ENCODE results near the gene ENDOU. TPM values are rescaled to one million over a fixed set of nuclear protein-coding genes. Genes with fewer than 3 reads are reported as not detected.

The ENDOU gene
- total RNA-seq, 4 donors from 2014 or later = 0.32 TPM; not detected in 3

DNA sequence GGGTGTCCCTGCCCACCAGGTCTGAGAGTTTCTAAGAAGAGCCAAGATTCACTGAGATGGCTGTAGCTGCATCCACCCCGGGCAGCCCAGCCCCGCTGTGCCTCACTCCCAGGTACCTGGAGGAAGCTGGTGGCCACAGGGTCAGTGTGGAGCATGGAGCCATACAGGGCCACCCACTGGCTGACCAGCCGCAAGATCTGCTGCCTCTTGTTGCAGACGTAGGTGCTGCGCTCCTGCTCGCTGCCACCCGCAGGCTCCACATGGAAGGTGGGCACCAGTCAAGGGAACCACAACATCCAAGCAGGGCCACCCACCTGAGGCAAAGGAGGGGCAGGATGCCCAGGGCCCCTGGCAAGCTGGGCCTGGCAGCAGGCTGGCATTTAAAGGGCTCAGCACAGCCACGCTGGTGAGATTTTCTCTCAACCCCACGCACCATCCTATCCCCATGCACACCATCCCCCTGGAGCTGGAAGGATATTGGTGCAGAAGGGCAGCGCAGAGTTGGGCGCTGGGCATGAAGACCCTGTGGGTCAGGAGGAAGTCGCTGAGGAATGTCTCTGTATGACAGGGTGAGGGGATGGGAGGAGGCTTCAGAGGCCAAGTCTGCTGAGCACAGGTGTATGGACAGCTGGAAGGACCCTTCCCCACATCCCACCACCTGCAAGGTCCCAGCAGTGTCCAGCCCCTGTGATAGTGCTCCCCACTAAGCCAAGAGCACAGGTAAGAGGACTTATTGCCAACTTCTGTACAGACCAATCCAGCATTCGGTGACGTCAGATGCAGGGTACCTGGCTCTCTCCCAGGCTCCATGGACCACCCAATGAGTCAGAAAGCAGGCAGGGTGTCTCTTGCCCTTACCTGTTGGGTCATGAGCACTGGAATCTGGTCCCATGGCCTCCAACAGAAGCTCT lies 22.6 kb upstream of the ENDOU start:
- Histone ChIP-seq H3K4me3 (no peak overlapping the region), H3K27me3 (no peaks in the 10 kb centered on the region), H3K27ac (no peak overlapping the region), H3K4me1 (peaks cover 0 to 3% (median 0%) of the 10 kb centered on the region in 4 donors), H3K36me3 (no peaks in the 10 kb centered on the region), H3K9me3 (no peaks in the 10 kb centered on the region)
- whole genome bisulfite sequencing, 2 donors (ENCODE audit: low coverage in 1 of 2) = 91% methylated on average over 13 of the region's 14 CpGs; no CpG with 5 or more reads in 1 of the 2 donors
- in situ Hi-C loops (cut with MboI; ENCODE audit: low pct_ligation_motif_present in 1 of 4, low pct_unique_long_range_greater_than_20kb in 1 of 4, low sequenced_read_pairs in 3 of 4) = loop anchor here in 2 of 4 donors (25.0 kb wide), 2 partner anchors 89 to 214 kb away; partner anchors contain the start of gene TMEM106C (in 1 of the 2)
- TF ChIP-seq POLR2AphosphoS5 (IDR thresholded peaks at IDR 0.05) (no peak), POLR2A (IDR thresholded peaks at IDR 0.05) (no peak), EP300 (IDR thresholded peaks at IDR 0.05; ENCODE audit: low read depth) (no peak)
- TF ChIP-seq, protein P1, sequence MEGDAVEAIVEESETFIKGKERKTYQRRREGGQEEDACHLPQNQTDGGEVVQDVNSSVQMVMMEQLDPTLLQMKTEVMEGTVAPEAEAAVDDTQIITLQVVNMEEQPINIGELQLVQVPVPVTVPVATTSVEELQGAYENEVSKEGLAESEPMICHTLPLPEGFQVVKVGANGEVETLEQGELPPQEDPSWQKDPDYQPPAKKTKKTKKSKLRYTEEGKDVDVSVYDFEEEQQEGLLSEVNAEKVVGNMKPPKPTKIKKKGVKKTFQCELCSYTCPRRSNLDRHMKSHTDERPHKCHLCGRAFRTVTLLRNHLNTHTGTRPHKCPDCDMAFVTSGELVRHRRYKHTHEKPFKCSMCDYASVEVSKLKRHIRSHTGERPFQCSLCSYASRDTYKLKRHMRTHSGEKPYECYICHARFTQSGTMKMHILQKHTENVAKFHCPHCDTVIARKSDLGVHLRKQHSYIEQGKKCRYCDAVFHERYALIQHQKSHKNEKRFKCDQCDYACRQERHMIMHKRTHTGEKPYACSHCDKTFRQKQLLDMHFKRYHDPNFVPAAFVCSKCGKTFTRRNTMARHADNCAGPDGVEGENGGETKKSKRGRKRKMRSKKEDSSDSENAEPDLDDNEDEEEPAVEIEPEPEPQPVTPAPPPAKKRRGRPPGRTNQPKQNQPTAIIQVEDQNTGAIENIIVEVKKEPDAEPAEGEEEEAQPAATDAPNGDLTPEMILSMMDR (IDR thresholded peaks at IDR 0.05) = no peak
- DNase-seq = no peak
- intact Hi-C loops (cut with DNase I; ENCODE audit: low total_unique reads) = no loop called here

DNA sequence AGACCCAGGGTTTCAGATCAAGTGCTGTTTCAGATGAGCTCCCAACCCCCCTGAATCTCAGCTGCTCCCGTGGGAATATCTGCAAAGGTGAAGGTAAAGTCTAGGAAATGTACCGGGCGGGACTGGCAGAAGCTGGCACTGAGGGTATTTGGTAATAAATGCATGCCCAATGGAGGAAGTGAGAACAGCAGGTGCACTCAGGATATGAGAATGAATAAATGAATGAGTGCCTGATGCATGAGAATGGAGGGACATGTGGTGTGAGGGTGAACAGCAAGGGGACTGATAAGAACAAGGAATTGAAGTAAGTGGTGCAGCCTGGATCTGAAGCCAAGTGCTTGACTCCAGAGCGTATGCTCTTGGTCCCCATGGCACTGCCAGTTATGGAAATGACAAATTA lies 21.8 kb upstream of the ENDOU start:
- TF ChIP-seq EP300 (IDR thresholded peaks at IDR 0.05; ENCODE audit: low read depth) = no peak
- no peak for TF ChIP-seq POLR2A (IDR thresholded peaks at IDR 0.05)

DNA sequence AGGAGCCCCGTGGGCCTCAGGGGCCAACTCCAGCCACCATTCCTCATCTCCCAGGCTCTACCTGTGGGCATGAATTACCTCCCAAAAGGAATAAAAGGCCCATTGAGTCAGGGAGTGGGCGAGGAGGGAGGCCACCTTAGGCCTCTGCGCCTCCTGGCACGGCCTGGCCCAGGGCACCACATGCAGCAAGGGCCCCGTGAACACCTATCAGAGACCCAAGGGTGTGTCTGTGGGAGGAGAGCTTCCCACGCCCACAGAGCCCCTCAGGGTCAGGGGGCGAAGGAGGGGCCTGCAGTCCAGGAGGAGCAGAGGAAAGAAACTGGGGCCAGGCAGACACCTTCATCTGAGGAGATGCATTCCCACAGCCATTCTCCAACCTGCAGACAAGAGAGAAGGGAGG lies 21.2 kb upstream of the ENDOU start:
- TF ChIP-seq POLR2AphosphoS5 (IDR thresholded peaks at IDR 0.05) = no peak
- TF ChIP-seq, protein P1 (IDR thresholded peaks at IDR 0.05) = no peak
- TF ChIP-seq EP300 (IDR thresholded peaks at IDR 0.05; ENCODE audit: low read depth) = no peak
- TF ChIP-seq POLR2A (IDR thresholded peaks at IDR 0.05) = no peak
- Histone ChIP-seq H3K9me3 (no peaks in the 10 kb centered on the region), H3K36me3 (no peaks in the 10 kb centered on the region), H3K27me3 (no peaks in the 10 kb centered on the region), H3K4me1 (peaks cover 0 to 4% (median 3%) of the 10 kb centered on the region in 4 donors), H3K4me3 (no peak overlapping the region), H3K27ac (peak overlapping the region in 1 of 4 donors; percentile 12)
- WGBS, 2 donors (ENCODE audit: low coverage in 1 of 2) = 76% methylated on average over 6 of the region's 7 CpGs; no CpG with 5 or more reads in 1 of the 2 donors
- intact Hi-C loops (cut with DNase I; ENCODE audit: low total_unique reads) (no loop called here), in situ Hi-C loops (cut with MboI; ENCODE audit: low pct_ligation_motif_present in 1 of 4, low pct_unique_long_range_greater_than_20kb in 1 of 4, low sequenced_read_pairs in 3 of 4) (loop anchor here in 2 of 4 donors (25.0 kb wide), 2 partner anchors 91 to 216 kb away; partner anchors contain the start of gene TMEM106C (in 1 of the 2))
- no peak for DNase-seq

More for the DNA sequence above, 21.8 kb upstream of the ENDOU start:
- H3K4me1 ChIP-seq = no peaks in the 10 kb centered on the region
- H3K27ac ChIP-seq = peak overlapping the region in 1 of 4 donors; percentile 12
- no peak overlapping the region for H3K4me3 ChIP-seq
- intact Hi-C loops (cut with DNase I; ENCODE audit: low total_unique reads) = no loop called here
- H3K27me3 ChIP-seq = no peaks in the 10 kb centered on the region
- 40 to 64% methylated on average over 2 to 4 of the region's 4 CpGs for WGBS, 2 donors (ENCODE audit: low coverage in 1 of 2)
- H3K36me3 ChIP-seq = no peaks in the 10 kb centered on the region
- DNase-seq = no peak
- in situ Hi-C loops (cut with MboI; ENCODE audit: low pct_ligation_motif_present in 1 of 4, low pct_unique_long_range_greater_than_20kb in 1 of 4, low sequenced_read_pairs in 3 of 4) = loop anchor here in 2 of 4 donors (25.0 kb wide), 2 partner anchors 90 to 215 kb away; partner anchors contain the start of gene TMEM106C (in 1 of the 2)
- H3K9me3 ChIP-seq = no peaks in the 10 kb centered on the region

DNA sequence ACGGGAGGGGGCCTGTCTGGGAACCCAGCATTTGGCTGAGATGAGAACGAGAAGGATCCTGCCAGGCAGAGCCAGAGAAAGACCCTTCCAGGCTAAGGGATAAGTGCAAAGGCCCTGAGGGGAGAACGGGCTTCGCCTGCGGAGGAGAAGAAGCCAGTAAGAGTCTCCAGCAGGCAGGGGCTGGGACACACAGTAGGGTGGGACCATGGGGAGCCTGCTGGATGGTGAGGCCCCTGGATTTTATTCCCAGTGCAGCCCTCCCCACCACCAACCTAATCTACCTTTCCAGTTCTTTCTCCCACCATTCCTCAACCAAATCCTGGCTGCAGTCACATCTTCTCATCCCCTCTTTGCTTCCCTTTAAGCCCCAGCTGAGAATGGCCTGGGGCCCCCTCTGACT lies 20.8 kb upstream of the ENDOU start:
- in situ Hi-C loops (cut with MboI; ENCODE audit: low pct_ligation_motif_present in 1 of 4, low pct_unique_long_range_greater_than_20kb in 1 of 4, low sequenced_read_pairs in 3 of 4) = loop anchor here in 2 of 4 donors (25.0 kb wide), 2 partner anchors 91 to 216 kb away; partner anchors contain the start of gene TMEM106C (in 1 of the 2)
- WGBS, 2 donors (ENCODE audit: low coverage in 1 of 2) = 83 to 87% methylated on average over 1 to 5 of the region's 5 CpGs

More for the DNA sequence above, 20.8 kb upstream of the ENDOU start:
- TF ChIP-seq EP300 (IDR thresholded peaks at IDR 0.05; ENCODE audit: low read depth) (no peak), POLR2A (IDR thresholded peaks at IDR 0.05) (no peak), POLR2AphosphoS5 (IDR thresholded peaks at IDR 0.05) (no peak)
- TF ChIP-seq, protein P1 (IDR thresholded peaks at IDR 0.05) = no peak
- no peak for DNase-seq
- H3K36me3 ChIP-seq = no peaks in the 10 kb centered on the region
- peaks cover 0 to 9% (median 7%) of the 10 kb centered on the region in 4 donors for H3K4me1 ChIP-seq
- H3K27ac ChIP-seq = no peak overlapping the region
- no peaks in the 10 kb centered on the region for H3K27me3 ChIP-seq
- H3K4me3 ChIP-seq = no peak overlapping the region
- intact Hi-C loops (cut with DNase I; ENCODE audit: low total_unique reads) = no loop called here
- H3K9me3 ChIP-seq = no peaks in the 10 kb centered on the region
